Aorta (tissue), 5 donors: Measurements from ENCODE around the gene RNF31. TPM values are rescaled to one million over a fixed set of nuclear protein-coding genes. Genes with fewer than 3 reads are reported as not detected.
A peak's percentile ranks its signal among the peaks of the same experiment; 100 is the strongest.
"Not testable (repeated sequence)": the region's sequence is repeated elsewhere in the genome, so short reads cannot be mapped to it uniquely, and the experiment has no call there.

Source experiments
- ATAC-seq: fragments of 200-7000 bp; cut with Tn5 transposase; one replicate; pipeline ENCODE4 v1.9.1; 2022; ENCODE audit warnings: moderate library complexity; ENCODE audit not compliant: low FRiP score
- DNase-seq, 2 donors: peaks; one replicate each; pipeline ENCODE4 v3.0.0-alpha.2; 2020
- H3K27ac ChIP-seq, 2 donors: one replicate each; pipeline ENCODE4 v1.5.1; 2013; ENCODE audit warnings: low read length in 2 of 2, mild to moderate bottlenecking in 2 of 2, moderate library complexity in 2 of 2, control low read depth in 1 of 2, inconsistent platforms in 1 of 2, low read depth in 1 of 2
- H3K27me3 ChIP-seq, 2 donors: one replicate each; pipeline ENCODE4 v1.6.1; 2013; ENCODE audit warnings: control low read depth in 1 of 2, low read length in 1 of 2, mild to moderate bottlenecking in 1 of 2, moderate library complexity in 1 of 2; ENCODE audit not compliant: insufficient read depth in 2 of 2, control insufficient read depth in 1 of 2
- H3K36me3 ChIP-seq, 2 donors: one replicate each; pipeline ENCODE4 v1.6.1; 2013; ENCODE audit warnings: control low read depth in 1 of 2, low read length in 1 of 2, mild to moderate bottlenecking in 1 of 2; ENCODE audit not compliant: insufficient read depth in 2 of 2, control insufficient read depth in 1 of 2
- H3K4me1 ChIP-seq, 2 donors: one replicate each; pipeline ENCODE4 v1.6.1; 2013; ENCODE audit warnings: low read length in 2 of 2, control low read depth in 1 of 2, mild to moderate bottlenecking in 1 of 2, moderate library complexity in 1 of 2; ENCODE audit not compliant: insufficient read depth in 2 of 2, control insufficient read depth in 1 of 2
- H3K4me3 ChIP-seq, 2 donors: one replicate each; pipeline ENCODE4 v1.5.1; 2013; ENCODE audit warnings: low read length in 2 of 2, control low read depth in 1 of 2, mild to moderate bottlenecking in 1 of 2
- H3K9me3 ChIP-seq: one replicate; pipeline ENCODE4 v1.6.1; 2013; ENCODE audit warnings: mild to moderate bottlenecking, low read length; ENCODE audit not compliant: control insufficient read depth
- WGBS, 2 donors: extraction: QIAGEN DNeasy Blood & Tissue Kit; methylation state at CpG; one replicate each; pipeline ENCODE4 v1.1.7; 2013; 5-methylcytosine and 5-hydroxymethylcytosine counted together
- intact Hi-C, 2 donors: fragments of 100-400 bp; cut with DNase I; formaldehyde crosslinking; loops; one replicate each; pipeline versions ENCODE4 v1.14.2 to v1.15.0; 2022
- polyA plus RNA-seq, 2 donors: library from polyadenylated mRNA; stranded (reverse); fragments of 200-250 nt; gene quantifications; one replicate each; pipeline ENCODE4 v1.2.3, GENCODE V29; 2013
- total RNA-seq, 2 donors: library from RNA; stranded (reverse); fragmentation: NEBNext Ultra II Directional; extraction: Animal tissue kit (Norgen Biotek cat#: 25700); gene quantifications; one replicate each; pipeline ENCODE4 v1.2.1, GENCODE V29; 2021
- donor health status: healthy with polysubstance abuse.
- donor health status: Bipolar disorder and iron deficiency.
- donor health status: DM: no; HTN: no; CAD: no.
- donor health status: DM: no; HTN: no; CAD: no.
- donor health status: DM: yes; HTN: yes; CAD: no.

Gene RNF31
- total and polyA plus RNA-seq, 4 donors = 9.1 to 167 (median 56.3) TPM

DNA sequence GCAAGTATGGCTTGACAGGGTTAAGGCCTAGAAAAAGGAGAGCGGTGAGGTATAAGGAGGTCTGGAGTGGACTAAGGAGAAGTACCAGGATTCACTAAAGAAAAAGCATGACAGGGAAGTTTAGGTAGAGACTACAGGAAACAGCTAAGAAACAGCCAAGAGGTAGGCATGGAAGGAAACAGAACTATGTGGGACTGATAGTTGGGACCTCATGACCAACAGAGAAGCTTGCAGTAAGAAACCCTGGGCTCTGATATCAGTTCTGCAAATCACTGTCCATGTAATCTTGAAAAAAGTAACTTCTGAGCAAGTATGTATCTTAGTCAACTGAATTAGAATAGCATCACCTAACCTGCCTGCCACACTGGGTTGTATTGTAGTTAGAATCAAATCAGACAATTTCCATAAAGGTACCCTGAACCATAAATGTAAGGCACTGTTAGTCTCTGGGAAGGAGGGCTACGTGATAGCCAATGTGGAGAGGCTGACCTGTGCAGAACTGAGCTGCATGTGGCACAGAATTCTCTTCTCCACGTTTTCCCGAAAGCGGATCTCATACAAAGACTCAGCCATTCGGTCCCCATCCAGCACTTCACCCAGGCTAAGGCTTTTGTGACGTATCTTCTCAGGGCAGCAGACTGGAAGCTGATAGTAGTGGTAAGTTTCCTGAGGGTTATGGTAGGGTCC lies 47.0 kb downstream of the RNF31 start:
- peaks cover 0 to 4% of the 10 kb centered on the region in 2 donors for H3K4me1 ChIP-seq
- DNase-seq = no peak
- H3K9me3 ChIP-seq = no peaks in the 10 kb centered on the region
- peak overlapping the region in 1 of 2 donors; percentile 55 for H3K27ac ChIP-seq
- WGBS, 2 donors = 67 to 74% methylated on average over 7 of the region's 7 CpGs
- peak overlapping the region; percentile 45 to 77 for H3K4me3 ChIP-seq
- H3K36me3 ChIP-seq = peaks cover 0 to 2% of the 10 kb centered on the region in 2 donors
- intact Hi-C loops = no loop called here
- ATAC-seq = no peak
- H3K27me3 ChIP-seq = no peaks in the 10 kb centered on the region

DNA sequence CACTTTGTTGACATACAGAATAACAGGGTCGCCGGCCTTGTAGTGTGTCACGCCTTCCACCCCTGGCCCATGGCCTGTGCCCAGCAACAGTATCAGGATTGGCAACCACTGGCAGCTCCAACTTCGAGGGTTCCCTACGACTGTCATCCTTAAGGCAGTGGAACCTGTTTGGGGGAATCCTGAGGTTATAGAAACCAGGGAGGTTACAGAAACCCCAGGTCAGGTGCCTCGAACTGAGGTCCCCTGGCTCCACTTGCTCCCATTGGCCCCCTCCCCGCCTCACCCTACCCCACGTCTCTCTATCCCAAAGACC lies 47.5 kb downstream of the RNF31 start:
- no peaks in the 10 kb centered on the region for H3K9me3 ChIP-seq
- peak overlapping the region; percentile 45 to 77 for H3K4me3 ChIP-seq
- ATAC-seq = no peak
- intact Hi-C loops = loop anchor here (1.0 to 5.0 kb wide), 2 partner anchors 37 kb away; partner anchors contain the start of genes GMPR2 (in 2 of the 2) and NEDD8 (in 2 of the 2)
- H3K27me3 ChIP-seq = no peaks in the 10 kb centered on the region
- peak overlapping the region; percentile 55 to 81 for H3K27ac ChIP-seq
- DNase-seq = no peak
- peaks cover 0 to 2% of the 10 kb centered on the region in 2 donors for H3K36me3 ChIP-seq
- H3K4me1 ChIP-seq = peaks cover 0 to 4% of the 10 kb centered on the region in 2 donors
- 37% methylated on average over 8 of the region's 8 CpGs for WGBS, 2 donors

DNA sequence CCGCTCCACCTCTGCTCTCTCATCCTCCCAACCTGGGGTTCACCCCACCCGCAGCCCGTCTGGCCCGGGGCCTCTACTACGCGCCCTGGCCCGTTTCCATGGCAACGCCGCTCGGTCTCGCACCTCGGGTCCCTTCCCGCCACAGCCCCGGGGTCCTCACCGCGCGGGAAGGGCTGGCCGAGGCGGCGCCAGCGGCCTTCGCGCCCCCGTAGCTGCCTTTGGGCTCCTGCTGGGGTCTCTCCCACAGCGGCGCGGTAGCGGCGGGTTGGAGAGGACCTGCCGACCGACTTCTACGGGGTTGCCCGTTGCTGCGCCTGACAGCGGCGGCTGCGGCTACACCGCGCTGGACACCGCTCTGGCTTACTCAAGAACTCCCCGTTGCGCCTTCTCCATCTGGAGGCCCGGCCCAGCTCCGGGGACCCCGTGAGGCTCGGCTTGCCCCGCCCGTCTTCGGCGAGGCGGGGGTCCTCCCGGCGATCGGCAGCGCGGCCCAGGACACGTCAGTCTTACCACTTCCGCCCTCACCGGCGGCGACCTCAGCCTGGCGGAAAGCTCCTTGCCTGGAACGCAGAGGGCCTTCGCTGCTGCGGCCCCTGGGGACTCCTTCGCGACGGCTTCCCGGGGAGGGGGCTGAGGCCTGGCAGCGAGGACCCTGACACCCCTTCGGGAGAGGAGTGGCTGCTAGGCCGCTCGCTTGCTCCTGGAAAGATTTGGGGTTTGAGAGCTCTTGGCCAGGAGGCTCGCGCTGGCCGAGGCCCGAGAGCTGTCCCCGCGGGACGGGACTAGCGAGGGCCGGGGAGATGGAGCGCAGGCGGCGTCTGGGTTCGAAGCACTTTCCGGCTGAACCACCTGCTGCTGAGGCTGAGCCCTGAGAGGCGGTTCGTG lies 48.1 kb downstream of the RNF31 start, which contains the start of gene TM9SF1:
Gene TM9SF1 (minus strand): TSS at position 256 of the 885 bp plus-strand sequence. CDS start 422 bp downstream, outside the sequence.
- Histone ChIP-seq H3K27me3 (no peaks in the 10 kb centered on the region), H3K4me1 (peaks cover 0 to 4% of the 10 kb centered on the region in 2 donors), H3K27ac (peak within 1 kb of the TSS; percentile 55 to 81), H3K9me3 (no peaks in the 10 kb centered on the region), H3K4me3 (peak within 1 kb of the TSS; percentile 65 to 77), H3K36me3 (peaks cover 0 to 2% of the 10 kb centered on the region in 2 donors)
- peak; percentile 93 to 97 for DNase-seq
- ATAC-seq = peak; percentile 96
- intact Hi-C loops = loop anchor here (1.0 to 5.0 kb wide), 2 partner anchors 37 kb away; partner anchors contain the start of genes GMPR2 (in 2 of the 2) and NEDD8 (in 2 of the 2)
- WGBS, 2 donors = 0% methylated on average over 87 to 89 of the region's 89 CpGs

DNA sequence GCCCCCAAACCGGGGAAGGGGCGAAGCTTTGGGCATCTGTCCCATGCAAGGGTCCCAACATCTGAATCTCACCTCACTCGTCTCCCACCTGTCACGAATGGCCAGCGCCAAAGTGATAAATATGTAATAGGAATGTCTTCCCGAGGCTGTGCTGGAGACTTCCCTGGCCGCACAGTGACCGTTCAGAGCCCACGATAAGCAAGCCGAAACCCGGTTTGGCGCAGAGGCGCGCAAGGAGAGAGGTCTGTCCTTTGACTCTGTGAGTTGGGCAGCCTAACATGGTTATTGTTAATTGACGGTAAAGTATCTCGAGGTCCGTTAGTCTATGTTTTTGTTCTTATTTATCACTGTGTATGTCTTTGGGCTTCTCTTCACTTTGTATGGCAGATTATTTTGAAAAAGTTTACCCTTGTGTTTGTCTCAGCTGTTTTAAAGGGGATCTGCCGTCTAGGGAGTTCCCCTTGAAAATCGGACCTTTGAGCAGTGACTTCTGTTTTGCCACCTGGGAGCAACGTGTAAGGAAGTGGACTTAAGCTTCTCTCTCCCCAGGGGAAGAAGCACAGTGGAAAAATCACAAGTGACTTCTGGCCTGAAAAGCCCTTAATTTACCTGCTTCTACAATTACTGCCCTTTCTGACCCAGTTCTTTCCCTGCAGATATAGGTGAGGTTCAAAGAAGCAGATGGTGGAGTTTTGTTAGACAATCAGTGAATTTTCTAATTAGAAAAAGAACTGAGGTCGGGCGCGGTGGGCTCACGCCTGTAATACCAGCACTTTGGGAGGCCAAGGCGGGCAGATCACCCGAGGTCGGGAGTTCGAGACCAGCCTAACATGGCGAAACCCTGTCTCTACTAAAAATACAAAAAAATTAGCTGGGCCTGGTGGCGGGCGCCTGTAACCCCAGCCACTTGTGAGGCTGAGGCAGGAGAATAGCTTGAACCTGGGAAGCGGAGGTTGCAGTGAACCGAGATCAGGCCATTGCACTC lies 49.1 kb downstream of the RNF31 start:
- DNase-seq = no peak
- peak; percentile 43 for ATAC-seq
- Histone ChIP-seq H3K27me3 (no peaks in the 10 kb centered on the region), H3K4me3 (peak overlapping the region; percentile 65 to 77), H3K9me3 (no peaks in the 10 kb centered on the region), H3K36me3 (peaks cover 2 to 3% of the 10 kb centered on the region in 2 donors), H3K27ac (peak overlapping the region in 1 of 2 donors; percentile 55), H3K4me1 (peaks cover 0 to 4% of the 10 kb centered on the region in 2 donors)
- intact Hi-C loops = loop anchor here in 1 of 2 donors (5.0 kb wide), 1 partner anchor 36 kb away; the partner anchor contains the start of genes GMPR2 and NEDD8
- 31 to 33% methylated on average over 33 of the region's 33 CpGs for WGBS, 2 donors

DNA sequence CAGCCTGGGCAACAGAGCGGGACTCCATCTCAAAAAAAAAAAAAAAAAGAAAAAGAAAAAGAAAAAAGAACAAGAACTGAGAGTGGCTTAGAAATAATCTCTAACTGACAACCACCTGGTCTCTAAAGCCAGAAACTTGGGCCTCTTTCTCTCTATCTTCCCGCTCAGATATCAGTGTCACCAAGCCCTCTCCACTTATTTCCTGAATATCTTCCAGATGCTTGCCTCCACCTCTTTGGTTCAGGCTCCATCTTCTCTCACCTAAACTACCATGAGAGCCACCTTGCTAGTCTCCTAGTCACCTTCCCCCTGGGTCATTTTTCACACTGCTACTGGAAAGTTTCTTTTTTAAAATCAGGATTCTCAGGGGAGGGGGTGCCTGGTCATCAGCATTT lies 49.8 kb downstream of the RNF31 start:
- intact Hi-C loops = loop anchor here in 1 of 2 donors (5.0 kb wide), 1 partner anchor 35 kb away; the partner anchor contains the start of genes GMPR2 and NEDD8
- H3K4me1 ChIP-seq = peaks cover 0 to 4% of the 10 kb centered on the region in 2 donors

DNA sequence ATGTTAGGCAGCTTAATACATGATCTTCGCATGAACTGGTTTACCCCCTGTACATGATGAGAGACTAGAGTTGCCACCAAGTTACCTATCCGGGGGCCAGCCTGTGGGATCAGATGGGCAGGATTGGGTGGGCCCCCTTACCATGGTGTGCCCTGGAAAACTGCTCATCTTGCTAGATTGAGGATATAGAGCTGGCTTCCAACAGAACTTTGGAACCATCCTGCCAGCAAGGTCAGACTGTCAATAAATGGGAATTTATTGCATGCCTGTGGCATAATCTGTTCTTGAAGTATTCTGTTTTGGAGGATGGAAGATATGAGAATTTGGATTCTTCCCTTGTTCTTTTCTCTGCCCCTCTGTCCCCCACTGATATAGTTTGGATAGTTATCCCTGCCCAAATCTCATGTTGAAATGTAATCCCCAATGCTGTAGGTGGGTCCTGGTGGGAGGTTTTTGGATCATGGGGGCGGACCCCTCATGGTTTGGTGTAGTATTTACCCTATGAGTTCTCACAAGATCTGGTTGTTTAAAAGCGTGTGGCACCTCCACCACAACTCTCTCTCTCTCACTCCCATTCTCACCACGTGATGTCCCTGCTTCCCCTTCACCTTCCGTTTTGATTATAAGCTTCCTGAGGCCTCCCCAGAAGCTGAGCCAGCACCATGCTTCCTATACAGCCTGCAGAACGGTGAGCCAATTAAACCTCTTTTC lies 51.7 kb downstream of the RNF31 start:
- H3K27ac ChIP-seq = no peak overlapping the region
- intact Hi-C loops = loop anchor here in 1 of 2 donors (5.0 kb wide), 1 partner anchor 33 kb away; the partner anchor contains the start of genes GMPR2 and NEDD8
- H3K9me3 ChIP-seq = no peaks in the 10 kb centered on the region
- no peak overlapping the region for H3K4me3 ChIP-seq
- DNase-seq = no peak
- peaks cover 0 to 4% of the 10 kb centered on the region in 2 donors for H3K36me3 ChIP-seq
- ATAC-seq = no peak
- no peaks in the 10 kb centered on the region for H3K27me3 ChIP-seq
- peaks cover 0 to 4% of the 10 kb centered on the region in 2 donors for H3K4me1 ChIP-seq
- 86% methylated on average over 7 of the region's 7 CpGs for WGBS, 2 donors

More for the DNA sequence above, 49.8 kb downstream of the RNF31 start:
- Histone ChIP-seq H3K4me3 (no peak overlapping the region), H3K27me3 (no peaks in the 10 kb centered on the region), H3K27ac (no peak overlapping the region), H3K36me3 (peaks cover 2 to 4% of the 10 kb centered on the region in 2 donors), H3K9me3 (no peaks in the 10 kb centered on the region)
- 93 to 96% methylated on average over 2 of the region's 2 CpGs for WGBS, 2 donors
- ATAC-seq (no peak), DNase-seq (no peak)

DNA sequence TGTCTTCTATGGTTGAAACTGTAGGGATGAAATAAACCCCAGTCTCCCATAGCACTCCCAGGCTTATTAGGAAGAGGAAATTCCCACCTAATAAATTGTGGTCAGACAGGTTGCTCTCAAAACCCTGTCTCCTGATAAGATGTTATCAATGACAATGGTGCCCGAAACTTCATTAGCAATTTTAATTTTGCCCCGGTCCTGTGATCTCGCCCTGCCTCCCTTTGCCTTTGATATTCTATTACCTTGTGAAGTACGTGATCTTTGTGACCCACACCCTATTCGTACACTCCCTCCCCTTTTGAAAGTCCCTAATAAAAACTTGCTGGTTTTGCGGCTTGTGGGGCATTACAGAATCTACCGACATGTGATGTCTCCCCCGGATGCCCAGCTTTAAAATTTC lies 55.2 kb downstream of the RNF31 start:
- H3K36me3 ChIP-seq, H3K9me3 ChIP-seq, DNase-seq, H3K4me3 ChIP-seq, H3K4me1 ChIP-seq, ATAC-seq, H3K27ac ChIP-seq, H3K27me3 ChIP-seq, intact Hi-C loops: not testable (repeated sequence)
- WGBS, 2 donors = 79 to 87% methylated on average over 8 of the region's 8 CpGs
